GM18867 (cell line): ENCODE results near the gene ARHGAP8.
"Not testable (repeated sequence)": the region's sequence is repeated elsewhere in the genome, so short reads cannot be mapped to it uniquely, and the experiment has no call there.

Source experiments
- ATAC-seq: cut with Tn5 transposase; IDR thresholded peaks from one replicate; pipeline ENCODE4 v1.9.1; 2021; ENCODE audit warnings: mild to moderate bottlenecking, moderate library complexity; ENCODE audit not compliant: unreplicated experiment

ARHGAP8 gene

DNA sequence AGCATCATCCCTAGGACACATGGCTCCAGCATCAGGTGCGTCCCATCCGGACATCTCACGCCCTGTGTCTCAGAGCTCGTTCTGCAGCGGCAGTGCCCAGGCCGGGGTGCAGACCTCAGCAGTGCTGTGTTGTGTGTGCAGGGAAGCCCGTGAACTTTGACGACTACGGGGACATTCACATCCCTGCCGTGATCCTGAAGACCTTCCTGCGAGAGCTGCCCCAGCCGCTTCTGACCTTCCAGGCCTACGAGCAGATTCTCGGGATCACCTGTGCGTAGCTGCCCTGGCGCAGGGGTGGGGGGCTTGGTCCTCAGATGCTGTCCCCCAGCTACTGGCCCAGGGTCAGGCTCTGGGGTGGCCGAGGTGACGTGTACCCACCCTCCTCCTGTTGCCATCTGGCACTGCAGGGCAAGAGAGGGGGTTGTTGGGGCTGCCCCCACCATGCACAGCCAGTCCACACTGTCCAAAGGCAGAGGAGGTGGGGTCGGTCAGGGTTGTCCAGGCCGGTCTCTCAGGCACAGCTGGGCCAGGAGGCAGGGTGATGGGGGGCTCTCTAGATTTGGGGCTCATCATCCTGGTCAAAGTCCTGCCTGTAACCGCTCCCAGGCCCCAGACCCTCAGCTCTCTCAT is 96.5 kb downstream of the ARHGAP8 start:
- ATAC-seq = no peak

DNA sequence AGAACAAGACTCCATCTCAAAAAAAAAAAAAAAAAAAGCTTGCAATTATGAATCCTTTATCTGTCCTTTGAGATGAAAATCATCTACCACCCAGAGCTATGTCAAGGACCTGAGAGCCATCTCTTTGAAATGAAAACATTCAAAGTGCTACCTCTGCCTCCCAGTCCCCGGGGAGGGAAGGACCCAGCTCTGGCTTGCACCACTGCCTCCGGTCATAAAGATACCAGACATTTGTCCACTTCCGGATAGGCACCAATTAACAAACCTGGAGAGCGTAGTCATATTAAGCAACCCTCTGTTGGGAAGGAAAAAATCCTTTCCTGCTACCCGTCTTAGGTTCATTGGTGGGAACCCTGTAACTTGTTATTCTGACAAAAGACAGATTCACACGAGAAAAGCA is 98.6 kb downstream of the ARHGAP8 start:
- no peak for ATAC-seq

DNA sequence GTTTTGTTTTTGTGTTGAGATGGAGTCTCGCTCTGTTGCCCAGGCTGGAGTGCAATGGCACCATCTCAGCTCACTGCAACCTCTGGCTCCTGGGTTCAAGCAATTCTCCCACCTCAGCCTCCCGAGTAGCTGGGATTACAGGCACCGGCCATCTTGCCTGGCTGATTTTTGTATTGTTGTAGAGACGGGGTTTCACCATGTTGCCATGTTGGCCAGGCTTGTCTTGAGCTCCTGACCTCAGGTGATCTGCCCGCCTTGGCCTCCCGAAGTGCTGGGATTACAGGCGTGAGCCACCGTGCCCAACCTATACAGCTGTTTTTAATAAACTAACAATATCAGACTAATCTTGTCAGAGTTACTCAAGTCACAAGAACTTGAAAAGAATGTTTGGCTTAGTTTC is 102.3 kb downstream of the ARHGAP8 start:
- not testable (repeated sequence) for ATAC-seq

DNA sequence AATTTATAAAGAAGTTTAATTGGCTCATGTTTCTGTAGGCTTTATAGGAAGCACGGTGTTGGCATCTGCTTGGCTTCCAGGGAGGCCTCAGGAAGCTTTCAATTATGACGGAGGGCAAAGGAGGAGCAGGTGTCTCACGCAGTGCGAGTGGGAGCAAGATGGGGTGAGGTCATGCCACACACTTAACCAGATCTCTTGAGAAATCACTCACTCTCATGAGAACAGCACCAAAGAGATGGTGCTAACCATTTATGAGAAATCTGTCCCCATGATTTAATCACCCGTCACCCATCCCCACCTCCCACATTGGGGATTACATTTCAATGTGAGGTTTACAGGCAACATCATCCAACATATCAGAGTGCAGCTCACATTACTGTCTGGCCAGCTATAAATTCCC is 103.5 kb downstream of the ARHGAP8 start:
- no peak for ATAC-seq

DNA sequence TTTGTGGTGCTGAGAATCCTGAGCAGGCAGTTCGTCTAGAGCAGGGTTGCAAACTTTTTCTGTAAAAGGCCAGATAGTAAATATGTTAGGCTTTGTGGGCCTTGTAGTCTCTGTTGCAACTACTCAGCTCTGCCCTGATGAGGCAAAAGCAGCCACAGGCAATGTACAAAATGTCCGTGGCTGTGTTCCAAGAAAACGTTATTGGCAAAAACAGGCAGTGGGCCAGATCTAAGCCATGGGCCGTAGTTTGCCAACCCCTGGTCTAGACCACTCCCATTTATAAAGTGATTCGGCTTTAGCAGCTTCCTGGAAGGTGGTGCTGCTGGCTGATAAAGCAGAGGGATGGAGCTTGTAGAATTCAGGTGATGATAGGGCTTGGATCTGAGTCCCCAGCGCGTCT is 106.4 kb downstream of the ARHGAP8 start:
- ATAC-seq = not testable (repeated sequence)

DNA sequence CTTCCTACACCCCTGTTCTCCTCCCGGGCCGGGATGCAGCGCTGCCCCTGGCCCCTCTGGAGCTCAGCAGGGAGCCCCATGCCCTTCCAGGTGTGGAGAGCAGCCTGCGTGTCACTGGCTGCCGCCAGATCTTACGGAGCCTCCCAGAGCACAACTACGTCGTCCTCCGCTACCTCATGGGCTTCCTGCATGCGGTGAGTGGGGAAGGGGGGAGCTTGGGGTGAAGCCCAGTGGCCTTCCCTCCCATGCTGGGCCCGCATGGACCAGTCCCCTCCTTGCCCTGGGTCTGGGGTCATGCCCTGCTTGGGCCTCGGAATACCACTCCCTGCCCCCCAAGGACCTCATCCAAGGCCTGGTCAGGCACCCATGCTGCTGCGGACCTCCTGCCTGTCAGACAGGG is 107.3 kb downstream of the ARHGAP8 start:
- ATAC-seq = no peak

DNA sequence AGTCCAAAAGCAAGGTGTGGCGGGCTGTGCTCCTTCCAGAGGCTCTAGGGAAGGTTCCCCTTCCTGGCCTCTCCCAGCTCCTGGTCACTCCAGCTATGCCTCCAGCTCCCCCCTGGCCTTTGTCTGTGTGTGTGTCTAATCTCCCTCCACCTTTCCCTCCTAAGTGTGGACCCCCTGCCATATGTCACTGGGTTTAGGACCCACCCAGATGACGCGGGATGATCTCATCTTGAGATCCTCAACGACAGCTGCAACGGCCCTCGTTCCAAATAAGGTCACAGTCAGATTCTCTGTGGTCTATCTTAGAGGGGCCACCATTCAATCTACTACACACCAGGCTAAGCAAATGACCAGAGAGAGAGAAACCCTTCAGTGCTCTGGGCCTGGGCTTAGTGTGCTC is 107.9 kb downstream of the ARHGAP8 start:
- ATAC-seq = no peak

DNA sequence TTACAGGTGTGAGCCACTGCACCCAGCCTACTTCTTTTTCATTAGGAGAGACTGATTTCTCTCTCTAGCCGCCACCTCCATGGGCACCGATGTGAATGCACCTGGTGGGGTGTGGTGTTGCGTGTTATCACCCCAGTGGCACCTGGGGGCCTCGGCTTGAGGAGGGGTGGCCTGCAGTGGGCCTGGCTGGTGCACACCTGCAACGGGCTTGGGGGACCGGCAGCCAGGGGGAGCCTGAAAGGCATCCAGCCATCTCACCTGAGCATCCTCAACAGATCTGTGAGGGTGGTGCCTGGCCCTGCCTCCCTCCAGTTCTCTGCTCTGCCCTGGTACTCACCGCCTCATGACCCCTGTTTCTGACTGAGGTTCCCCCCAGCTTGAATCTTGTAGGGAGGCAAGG is 108.9 kb downstream of the ARHGAP8 start:
- no peak for ATAC-seq

DNA sequence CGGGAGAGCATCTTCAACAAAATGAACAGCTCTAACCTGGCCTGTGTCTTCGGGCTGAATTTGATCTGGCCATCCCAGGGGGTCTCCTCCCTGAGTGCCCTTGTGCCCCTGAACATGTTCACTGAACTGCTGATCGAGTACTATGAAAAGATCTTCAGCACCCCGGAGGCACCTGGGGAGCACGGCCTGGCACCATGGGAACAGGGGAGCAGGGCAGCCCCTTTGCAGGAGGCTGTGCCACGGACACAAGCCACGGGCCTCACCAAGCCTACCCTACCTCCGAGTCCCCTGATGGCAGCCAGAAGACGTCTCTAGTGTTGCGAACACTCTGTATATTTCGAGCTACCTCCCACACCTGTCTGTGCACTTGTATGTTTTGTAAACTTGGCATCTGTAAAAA is 109.9 kb downstream of the ARHGAP8 start:
- ATAC-seq = no peak

DNA sequence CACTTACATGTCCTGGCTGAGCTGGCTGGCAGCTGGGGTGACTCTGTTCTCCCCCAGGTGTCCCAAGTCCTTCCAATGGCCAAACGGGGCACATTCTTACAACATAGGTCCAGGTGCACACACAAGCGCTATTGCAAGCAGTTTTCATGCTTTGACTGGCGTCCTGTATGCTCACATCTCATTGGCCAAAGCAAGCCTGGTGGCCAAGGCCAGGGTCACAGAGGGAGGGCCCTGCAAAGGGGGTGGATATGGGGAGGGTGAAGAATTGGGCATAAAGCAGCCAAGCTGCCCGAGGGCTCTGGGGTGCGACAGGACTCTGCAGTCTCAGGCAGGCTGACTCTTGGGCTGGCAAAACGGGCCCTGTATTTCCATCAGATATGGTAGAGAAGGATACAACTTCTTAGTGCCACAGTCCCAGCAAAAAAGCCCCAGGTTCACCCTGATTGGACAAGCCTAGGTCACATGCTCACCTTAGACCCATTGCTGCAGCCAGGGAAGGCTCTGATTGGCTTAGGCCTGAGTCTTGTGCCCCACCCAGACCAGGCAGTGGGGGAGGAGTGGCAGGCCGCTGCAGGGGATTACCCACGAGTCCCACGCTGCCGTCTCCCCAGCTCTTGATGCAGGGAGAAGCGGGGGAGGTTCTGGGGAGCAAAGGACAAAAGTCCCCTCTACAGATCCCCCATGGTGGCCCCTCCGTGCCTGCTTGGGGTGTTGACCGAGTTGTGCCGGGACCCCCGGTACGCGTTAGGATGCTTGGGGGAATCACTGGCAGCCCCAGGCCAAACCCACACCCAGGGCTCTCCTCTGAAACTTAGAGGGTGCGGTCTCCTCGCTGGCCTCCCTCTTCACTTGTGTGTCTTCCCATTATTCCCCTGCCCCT is 110.8 kb downstream of the ARHGAP8 start:
- ATAC-seq = no peak

DNA sequence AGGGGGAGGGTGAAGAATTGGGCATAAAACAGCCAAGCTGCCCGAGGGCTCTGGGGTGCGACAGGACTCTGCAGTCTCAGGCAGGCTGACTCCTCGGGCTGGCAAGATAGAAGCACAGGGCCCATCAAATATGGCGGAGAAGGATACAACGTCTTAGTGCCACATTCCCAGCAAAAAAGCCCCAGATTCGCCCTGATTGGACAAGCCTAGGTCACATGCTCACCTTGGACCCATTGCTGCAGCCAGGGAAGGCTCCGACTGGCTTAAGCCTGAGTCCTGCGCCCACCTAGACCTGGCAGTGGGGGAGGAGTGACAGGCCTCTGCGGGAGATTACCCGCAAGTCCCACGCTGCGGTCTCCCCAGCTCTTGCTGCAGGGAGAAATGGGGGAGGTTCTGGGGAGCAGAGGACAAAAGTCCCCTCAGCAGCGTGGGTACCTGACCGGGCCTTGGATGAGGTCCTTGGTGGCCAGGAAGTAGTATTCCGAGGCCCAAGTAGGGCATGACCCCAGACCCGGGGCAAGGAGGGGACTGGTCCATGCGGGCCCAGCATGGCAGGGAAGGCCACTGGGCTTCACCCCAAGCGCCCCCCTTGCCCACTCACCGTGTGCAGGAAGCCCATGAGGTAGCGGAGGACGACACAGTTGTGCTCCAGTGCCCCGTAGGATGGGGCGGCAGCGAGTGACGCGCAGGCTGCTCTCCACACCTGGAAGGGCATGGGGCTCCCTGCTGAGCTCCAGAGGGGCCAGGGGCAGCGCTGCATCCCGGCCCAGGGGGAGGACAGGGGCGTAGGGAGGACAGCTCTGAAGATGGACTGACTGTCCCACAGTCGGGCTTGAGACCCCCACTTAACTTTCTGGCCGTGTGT is 113.0 kb downstream of the ARHGAP8 start:
- no peak for ATAC-seq

DNA sequence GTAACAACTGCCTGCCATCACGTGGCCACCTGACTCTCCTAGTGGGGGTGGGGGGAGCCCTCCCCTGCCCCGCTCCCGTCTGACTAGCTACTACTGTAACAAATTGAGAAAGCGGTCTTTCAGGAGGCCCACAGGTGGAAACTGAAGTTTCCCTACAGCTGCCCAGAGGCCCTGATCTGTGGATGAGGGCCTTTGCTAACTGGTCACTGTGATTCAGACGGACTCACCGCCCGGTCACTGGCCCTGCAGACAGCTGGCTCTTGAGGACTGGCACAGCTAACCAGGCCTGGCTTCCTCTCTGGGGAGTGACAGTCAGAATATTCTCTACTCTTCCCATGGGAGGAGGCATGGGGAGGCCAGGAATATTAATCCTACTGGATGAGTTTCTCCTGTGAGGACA is 116.8 kb downstream of the ARHGAP8 start:
- no peak for ATAC-seq

DNA sequence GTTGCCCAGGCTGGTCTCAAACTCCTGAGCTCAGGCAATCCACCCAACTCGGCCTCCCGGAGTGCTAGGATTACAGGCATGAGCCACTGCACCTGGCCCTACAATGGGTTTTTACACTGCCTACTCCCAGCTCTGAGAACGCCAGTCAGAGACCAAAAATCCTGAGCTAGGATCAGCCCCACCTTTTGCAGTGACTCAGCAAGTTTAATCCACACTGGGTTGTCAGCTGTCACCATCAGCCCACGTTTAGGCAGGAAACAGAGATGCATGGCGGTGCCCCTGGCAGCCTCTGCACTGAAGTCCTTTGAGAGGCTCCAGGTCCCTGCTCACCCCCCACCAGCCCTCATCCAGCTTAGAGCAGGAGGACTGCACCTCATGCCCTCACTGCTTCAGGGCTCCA is 117.6 kb downstream of the ARHGAP8 start:
- ATAC-seq = no peak

DNA sequence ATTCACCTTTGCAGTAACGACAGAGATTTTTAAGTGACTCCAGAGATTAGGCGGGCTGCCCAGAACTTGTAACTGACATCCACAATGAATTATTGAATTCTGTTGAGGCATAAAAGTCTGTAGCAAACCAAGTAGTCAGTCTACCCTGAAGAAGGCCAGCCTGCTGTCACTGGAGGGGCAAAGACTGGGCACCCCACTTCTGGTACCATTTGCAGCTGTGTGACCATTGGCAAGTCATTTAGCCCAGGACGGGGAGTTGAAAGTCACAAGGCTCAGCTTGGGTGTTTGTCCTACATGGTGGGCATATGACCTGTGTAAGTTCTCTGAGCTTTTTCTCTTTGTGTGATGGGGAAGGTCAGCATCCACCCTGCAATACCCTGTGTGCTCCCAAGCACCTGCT is 119.4 kb downstream of the ARHGAP8 start:
- no peak for ATAC-seq

DNA sequence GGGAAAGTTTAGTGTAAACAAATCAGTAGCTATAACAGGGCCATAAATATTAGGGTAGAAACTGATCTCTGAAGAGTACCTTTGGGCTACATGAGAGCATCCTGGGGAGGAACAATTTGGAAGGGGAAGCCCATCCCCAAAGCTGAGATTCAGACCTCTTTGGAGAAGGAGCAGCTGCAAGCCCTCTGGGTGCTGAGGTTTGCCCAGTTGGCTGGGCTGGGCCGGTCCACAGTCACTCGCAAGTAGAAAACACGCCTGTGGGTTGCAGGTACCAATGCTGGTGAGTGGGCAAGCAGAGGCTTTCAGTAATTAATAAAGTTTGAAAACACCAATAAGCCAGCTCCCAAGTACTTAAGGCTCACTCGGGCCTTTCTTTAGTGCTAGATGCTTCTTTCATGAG is 124.5 kb downstream of the ARHGAP8 start:
- no peak for ATAC-seq

DNA sequence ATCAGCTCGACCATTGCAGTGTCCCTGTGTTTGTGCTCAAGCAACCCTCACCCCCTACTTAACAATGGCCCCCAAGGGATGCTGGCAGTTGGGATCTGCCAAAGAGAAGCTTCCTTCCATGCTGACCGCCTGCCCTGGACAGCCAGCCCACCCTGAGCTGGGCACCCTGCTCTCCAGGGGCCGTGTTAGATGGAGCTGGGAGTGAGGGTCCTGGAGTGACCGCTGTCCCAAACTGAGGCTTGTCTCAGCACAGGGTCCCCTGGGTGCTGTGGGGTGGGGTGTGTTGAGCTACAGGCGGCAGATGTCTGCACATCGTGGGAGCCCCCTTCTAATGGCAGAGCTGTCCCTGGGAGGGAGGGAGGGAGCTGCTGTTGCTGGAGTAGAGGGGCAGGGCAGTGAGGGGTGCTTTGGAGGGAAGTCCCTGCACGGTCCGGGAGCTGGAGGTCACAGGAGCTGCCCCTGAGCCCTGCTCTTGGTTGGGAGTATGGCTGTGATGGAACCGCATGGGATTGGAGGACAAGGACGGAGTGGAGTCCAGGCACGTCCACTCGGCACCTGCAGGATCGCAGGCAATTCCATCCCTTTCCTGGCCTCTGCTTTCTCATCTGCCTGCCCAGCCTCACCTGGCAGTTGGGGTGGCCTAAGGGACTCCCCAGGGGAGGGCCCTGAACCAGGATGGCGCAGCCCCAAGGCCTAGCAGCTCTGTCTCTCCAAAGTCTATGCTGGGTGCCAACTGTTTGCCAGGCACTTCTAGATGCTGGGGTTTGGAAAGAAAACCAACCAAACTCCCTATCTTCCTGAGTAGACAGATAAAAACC is 126.3 kb downstream of the ARHGAP8 start:
- no peak for ATAC-seq

DNA sequence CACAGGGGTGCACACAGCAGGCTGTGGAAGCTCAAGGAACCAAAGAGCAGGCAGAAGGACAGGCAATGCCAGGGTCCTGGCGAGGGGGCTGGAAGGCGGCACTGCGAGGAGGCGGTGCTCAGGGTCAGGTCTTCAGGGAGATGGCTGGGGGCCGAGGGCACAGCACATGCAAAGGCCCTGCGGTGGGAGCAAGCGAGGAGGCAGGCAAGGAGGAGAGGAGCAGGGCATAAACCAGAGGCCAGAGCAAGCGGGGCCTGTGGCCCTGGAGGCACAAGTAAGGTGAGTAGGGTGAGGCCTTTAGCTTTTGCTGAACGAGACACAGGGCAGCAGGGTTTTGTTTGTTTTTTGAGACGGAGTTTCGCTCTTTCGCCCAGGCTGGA is 126.9 kb downstream of the ARHGAP8 start:
- ATAC-seq = no peak

DNA sequence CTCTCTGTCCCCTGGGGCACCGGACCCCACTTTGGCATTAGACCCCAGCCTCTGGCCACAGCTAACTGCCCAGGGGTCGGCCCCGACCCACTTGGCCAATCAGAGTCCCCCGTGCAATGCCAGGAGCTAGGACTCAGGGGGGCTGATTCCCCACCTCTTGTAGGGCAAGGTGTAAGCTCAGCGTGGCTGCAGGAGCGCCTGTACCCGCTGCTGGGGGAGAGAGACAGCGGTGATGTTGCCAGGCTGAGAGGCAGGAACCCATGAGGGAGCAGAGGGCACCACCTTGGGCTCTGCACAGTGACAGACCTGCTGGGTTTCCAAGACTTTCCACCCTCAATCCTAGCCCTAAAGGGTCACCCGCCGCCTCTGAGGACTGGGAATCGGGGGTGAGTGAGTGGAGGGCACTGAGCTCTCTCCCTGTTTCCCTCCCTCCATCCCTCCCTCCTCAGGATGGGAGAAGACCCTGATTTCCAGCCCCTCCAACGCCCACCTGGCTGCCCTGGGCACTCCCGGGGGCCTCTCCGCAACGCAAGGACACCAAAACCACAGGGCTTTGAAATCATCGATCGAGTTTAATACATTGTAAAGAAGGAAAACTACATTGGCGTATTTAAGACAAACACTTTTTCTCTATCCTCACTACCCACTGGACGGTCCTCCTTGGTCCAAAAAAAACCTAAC is 128.4 kb downstream of the ARHGAP8 start:
- ATAC-seq = no peak

DNA sequence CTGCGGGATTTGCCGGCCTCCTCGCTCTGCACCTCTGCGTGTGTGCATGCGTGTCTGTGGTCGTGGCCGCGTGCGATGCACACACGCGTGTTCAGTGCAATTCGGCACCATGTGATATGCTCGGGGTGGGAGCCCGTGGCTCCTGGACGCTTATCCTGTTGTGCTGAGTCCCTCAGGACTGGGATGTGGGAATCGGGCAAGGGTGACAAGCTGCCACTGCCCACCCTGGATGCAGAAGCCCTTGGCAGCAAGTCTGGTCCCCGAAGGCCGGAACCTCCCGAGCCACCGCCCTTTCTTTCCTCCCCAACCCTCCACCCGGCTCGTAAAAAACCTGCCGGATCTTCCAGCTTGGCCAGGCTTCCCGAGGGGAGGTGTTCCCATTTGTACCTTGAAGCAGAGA is 129.2 kb downstream of the ARHGAP8 start:
- ATAC-seq = no peak

DNA sequence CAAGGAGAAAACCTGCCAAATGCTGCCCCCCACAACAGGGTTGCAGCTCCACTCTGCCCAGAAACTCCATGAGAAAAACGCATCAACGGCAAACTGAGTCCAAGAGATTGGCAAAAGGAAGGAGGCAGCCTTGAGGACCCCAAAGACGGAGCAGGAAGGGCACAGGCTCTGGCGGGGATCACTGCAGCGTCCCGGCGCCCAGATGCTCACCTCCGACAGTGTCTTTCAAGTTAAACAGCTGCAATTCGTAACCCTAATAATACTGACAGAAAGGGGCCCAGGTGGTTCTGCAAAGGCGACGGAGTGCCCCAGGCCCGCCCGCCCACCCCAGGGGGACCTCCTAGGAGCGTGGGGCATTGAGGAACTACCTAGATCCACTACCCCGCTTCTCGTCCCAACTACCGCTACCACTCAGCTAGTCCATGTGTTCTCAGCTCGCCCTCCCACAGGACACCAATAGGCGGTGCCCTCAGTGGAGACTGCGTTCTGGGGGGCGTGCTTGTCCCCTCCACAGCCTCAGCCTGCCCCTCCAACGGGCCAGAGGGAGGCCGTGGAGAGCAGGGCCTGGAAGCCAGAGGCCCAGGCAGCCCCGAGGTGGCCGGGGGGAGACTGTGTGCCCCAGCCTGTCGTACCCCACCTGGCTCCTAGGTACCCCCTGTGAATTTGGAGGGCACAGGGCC is 130.0 kb downstream of the ARHGAP8 start:
- ATAC-seq = no peak
